HG03135 (cell line): ENCODE results near the gene CCR7.

Experiments
- ATAC-seq: cut with Tn5 transposase; IDR thresholded peaks from one replicate; pipeline ENCODE4 v1.9.1; 2021; ENCODE audit warnings: mild to moderate bottlenecking, moderate library complexity; ENCODE audit not compliant: unreplicated experiment

Gene CCR7

GRCh38 chr17:40538936-40539705, 26.2 kb downstream of the CCR7 start:
- no peak for ATAC-seq

- ATAC-seq: no peak
These were observed 27.0 kb downstream of the CCR7 start for GRCh38 chr17:40538019-40538935.

- ATAC-seq: no peak
These were observed 28.7 kb downstream of the CCR7 start for GRCh38 chr17:40536295-40537171.

- ATAC-seq: no peak
These were observed 29.4 kb downstream of the CCR7 start for GRCh38 chr17:40535924-40536294.

GRCh38 chr17:40535438-40535837, 29.8 kb downstream of the CCR7 start:
- no peak for ATAC-seq

DNA sequence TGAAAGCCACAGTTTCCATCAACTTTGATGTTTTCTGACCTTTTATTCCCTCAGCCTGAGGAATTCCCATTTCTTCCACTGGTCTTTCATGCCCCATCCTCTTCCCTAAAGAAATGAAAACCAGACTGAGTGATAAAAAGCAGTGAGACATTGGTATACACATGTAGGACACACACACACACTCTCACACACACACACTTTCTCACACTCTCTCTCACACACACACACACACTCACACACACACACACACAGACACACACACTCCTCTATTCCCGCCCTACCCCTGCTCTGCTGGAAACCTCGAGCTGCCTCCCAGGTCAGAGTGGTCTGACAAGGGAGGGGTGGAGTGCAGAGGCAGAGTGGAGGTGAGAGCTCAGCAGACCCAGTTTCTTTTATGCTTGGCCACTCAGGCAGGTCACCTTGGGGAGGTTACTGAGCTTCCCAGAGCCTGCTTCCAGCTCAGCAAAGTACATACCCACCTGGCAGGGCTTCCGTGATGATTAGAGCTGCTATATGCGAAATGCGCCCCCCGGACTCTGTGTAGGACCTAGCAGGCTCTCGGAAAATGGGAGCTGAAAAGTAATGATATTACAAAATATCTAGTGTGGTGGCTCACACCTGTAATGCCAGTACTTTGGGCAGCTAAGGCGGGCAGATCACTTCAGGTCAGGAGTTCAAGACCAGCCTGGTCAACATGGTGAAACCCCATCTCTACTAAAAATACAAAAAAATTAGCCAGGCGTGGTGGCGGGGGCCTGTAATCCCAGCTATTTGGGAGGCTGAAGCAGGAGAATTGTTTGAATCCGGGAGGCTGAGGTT, 30.7 kb downstream of the CCR7 start:
- no peak for ATAC-seq

DNA sequence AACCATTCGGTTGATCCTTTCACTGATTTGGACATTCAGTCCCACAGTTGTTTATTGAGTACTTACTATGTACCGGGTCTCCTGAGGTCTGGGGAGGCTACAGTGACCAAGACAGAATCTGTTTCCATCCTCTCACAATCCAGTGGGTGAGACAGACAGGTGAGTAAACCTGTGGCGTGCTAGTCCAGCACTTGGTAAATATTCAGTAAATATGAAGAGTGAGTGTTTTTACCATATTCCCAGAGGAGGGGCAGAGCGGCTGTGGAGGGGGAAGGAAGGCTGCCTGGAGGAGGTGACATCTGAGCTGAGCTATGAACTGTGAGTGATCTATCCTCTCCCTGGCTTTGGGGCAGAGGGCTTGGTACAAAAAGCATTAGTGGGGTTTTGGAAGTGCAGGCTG, 31.4 kb downstream of the CCR7 start:
- ATAC-seq: no peak

DNA sequence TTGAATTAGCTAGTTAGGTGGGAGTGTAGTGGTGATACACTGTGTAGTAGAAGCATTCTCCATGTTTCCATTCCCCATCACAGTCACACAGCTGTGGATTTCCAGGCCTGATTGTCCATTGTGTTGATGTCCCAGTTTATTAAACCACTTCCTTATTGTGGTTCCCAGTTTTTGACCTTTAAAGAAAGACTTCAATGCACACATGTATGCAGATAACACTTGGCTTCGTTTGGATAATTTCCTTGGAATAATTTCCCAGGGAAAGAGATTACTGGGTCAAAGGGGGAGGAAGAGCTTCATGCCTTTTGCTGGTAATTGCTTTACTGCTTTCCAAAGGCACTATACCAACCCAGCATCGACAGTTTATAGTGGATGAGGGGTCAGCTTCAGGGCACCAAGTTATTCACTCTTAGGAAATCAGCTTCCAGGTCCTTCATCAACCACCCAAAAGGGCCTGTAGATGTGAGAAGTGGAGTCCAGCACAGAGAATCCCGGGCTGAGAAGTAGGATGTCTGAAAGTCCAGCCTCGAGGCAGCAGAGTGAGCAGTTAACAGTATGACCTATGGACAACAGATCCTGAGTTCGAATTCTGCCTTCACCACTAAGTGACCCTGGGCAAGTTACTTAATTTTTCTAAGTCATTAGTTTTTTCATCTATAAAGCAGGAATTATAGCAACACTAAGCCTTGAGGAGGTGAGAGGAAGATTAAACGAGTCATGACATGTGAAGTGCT, 32.6 kb downstream of the CCR7 start:
- ATAC-seq: no peak

- ATAC-seq: no peak
These were observed 34.0 kb downstream of the CCR7 start for GRCh38 chr17:40531051-40531991.

DNA sequence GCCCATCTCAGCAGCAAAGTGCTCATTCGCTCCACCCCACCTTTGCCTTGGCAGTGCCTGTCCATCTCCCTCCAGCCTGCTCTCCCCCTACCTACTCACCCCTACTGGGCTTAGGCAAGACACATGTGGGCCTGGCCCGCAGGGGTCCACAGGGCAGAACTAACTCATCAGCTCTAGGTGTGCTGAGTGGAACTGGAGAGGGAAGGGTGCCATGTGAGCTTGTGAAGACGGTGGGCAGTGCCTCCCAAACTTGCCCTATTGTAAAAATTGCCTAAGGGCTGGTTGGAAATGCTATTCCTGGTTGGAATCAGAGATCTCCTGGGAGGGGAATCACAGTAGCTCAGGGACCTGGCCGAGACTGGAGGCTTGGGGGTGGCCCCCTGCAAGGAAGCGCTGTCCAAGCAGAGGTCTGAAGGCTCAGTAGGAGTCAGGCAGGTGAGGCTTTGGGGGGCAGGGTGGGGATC, 34.7 kb downstream of the CCR7 start:
- no peak for ATAC-seq

- no peak for ATAC-seq
These were observed 35.3 kb downstream of the CCR7 start for GRCh38 chr17:40529991-40530390.

- no peak for ATAC-seq
These were observed 36.4 kb downstream of the CCR7 start for GRCh38 chr17:40528692-40529417.

DNA sequence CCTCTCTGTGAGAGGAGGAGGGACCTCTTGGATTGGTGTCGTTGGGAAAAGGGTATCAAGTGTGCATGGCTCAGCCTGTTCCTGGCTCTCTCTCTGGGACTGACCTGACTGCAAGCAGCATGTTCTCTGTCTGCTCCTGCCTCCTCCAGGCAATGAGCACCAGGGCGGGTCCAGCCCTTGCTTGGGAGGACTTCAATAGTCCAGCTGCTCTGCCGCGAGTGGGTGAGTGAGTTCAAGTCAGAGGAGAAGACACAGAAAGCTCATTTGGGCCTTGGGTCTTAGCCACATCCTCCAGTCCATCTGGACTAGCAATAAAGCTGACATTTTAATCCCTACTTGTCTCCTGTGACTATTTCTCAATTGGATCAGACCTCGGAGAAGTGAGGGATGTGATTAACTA, 38.6 kb downstream of the CCR7 start:
- ATAC-seq: no peak

- ATAC-seq: no peak
These were observed 40.0 kb downstream of the CCR7 start for GRCh38 chr17:40525294-40525693.

DNA sequence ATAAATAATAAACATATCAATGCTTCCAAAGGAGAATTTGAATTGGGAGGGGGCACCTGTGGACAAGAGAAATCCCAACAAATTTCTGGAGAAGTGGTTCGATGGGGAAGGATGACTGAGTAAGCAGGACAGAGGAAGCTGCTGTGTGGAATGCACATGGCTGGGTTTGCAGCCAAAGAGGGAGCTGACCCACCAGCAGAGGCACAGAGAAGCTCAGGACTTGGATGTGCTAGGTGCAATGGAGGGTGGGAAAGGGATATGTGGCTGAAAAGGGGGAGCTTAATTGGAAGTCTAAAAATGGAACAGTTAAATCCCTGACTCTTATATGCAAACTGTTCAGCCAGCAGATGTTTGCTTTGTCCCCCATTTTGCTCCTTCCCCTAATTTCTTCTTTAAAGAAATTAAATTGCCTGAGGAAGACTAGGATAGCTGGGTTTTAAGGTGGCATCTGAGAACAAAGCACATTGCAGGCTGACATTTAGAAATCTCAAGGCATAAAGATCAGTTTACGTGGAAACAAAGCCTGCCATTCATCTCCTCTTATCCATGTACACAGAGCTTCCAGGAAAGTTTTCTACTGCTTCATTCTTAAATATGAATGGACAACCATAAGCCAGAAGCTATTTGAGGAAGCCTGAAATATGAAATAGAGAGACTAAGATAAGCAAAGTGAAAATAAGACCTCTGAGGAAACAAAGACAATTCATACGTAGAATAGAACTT, 40.9 kb downstream of the CCR7 start:
- no peak for ATAC-seq

DNA sequence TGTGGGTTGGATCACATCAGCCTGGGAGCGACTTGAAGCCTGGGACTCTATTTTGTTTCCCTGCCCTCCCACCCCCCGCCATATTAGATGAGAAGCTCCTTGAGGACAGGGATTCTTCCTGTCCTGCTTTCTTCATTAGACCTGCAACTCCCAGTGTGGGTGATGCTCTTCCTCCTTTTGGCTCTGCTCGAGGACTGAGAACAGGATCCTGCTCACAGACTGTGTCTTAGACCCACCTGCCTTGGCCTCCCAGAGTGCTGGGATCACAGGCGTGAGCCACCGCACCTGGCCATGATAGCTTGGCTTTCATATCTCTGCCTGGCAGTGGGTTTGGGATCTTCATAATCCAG, 42.3 kb downstream of the CCR7 start:
- no peak for ATAC-seq

GRCh38 chr17:40522250-40522960, 42.9 kb downstream of the CCR7 start:
- ATAC-seq: no peak
